Measurements from ENCODE around the gene UNC45A. TPM values are rescaled to one million over a fixed set of nuclear protein-coding genes. Genes with fewer than 3 reads are reported as not detected.
"Not testable (repeated sequence)": the region's sequence is repeated elsewhere in the genome, so short reads cannot be mapped to it uniquely, and the experiment has no call there.

Gene UNC45A
- total RNA-seq, 4 donors from 2014 or later = 42.8 to 89.5 (median 65.4) TPM

DNA sequence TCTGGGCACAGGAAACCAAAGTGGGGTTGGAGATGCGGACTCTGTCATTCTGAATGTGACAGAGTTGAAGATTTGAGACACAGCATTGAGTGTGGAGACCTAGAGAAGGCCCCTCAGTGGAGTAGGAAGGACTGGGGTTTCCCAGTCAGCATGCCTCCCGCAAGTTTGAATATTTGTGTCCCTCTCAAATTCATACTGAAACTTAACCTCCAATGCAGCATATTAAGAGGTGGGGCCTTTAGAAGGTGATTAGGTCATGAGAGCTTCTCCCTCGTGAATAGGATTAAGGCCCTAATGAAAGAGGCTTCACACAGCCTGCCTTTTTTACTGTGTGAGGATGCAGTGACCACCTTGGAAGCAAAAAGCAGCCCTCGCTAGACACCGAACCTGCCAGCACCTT is 10.7 kb upstream of the UNC45A start:
- TF ChIP-seq CTCF (IDR thresholded peaks at IDR 0.05) = no peak
- no peak for TF ChIP-seq POLR2A (IDR thresholded peaks at IDR 0.05)
- no peak for DNase-seq
- Histone ChIP-seq H3K4me1 (no peaks in the 10 kb centered on the region), H3K9me3 (no peaks in the 10 kb centered on the region), H3K27ac (no peak overlapping the region), H3K27me3 (no peaks in the 10 kb centered on the region), H3K36me3 (no peaks in the 10 kb centered on the region), H3K4me3 (no peak overlapping the region)
- intact Hi-C loops (cut with DNase I; ENCODE audit: low total_unique reads) = no loop called here

DNA sequence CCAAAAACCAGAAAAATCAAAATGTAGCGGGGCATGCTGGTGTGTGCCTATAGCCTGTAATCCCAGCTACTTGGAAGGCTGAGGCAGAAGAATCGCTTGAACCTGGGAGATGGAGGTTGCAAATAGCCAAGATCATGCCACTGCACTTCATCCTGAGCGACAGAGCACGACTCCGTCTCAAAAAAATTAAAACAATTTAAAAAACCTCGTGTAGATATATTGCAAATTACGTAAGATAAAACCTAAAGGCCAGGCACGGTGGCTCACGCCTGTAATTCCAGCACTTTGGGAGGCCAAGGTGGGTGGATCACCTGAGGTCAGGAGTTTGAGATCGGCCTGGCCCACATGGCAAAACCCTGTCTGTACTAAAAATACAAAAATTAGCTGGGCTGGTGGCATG is 8.3 kb upstream of the UNC45A start:
- H3K4me1 ChIP-seq; H3K4me3 ChIP-seq; H3K27ac ChIP-seq; H3K27me3 ChIP-seq; DNase-seq; intact Hi-C loops (cut with DNase I; ENCODE audit: low total_unique reads); H3K36me3 ChIP-seq; H3K9me3 ChIP-seq: not testable (repeated sequence)

DNA sequence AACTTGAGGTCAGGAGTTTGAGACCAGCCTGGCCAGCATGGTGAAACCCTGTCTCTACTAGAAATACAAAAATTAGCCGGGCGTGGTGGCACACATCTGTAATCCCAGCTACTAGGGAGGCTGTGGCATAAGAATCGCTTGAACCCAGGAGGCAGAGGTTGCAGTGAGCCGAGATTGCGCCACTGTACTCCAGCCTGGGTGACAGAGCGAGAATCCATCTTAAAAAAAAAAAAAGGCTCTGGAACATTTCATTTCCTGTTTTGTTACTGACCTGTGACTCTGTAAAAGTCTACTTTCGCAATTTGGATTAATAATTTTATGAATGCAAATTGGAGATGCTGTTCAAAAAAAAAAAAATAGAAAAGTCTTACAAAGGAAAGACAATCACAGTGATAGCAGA is 7.0 kb upstream of the UNC45A start:
- DNase-seq; intact Hi-C loops (cut with DNase I; ENCODE audit: low total_unique reads); H3K36me3 ChIP-seq; H3K4me3 ChIP-seq; H3K27ac ChIP-seq; H3K9me3 ChIP-seq; H3K27me3 ChIP-seq: not testable (repeated sequence)
- H3K4me1 ChIP-seq = peaks cover 0 to 12% of the 10 kb centered on the region in 2 donors

- peak overlapping the region; percentile 85 to 89 for H3K27ac ChIP-seq
- H3K36me3 ChIP-seq = no peaks in the 10 kb centered on the region
- no peak for DNase-seq
- no peak for TF ChIP-seq CTCF (IDR thresholded peaks at IDR 0.05)
- H3K4me3 ChIP-seq = peak overlapping the region; percentile 47 to 52
- H3K4me1 ChIP-seq = peaks cover 0 to 12% of the 10 kb centered on the region in 2 donors
- intact Hi-C loops (cut with DNase I; ENCODE audit: low total_unique reads) = no loop called here
- no peaks in the 10 kb centered on the region for H3K27me3 ChIP-seq
- no peaks in the 10 kb centered on the region for H3K9me3 ChIP-seq
Observed at GRCh38 chr15:90929246-90930019, 5.7 kb upstream of the UNC45A start.

DNA sequence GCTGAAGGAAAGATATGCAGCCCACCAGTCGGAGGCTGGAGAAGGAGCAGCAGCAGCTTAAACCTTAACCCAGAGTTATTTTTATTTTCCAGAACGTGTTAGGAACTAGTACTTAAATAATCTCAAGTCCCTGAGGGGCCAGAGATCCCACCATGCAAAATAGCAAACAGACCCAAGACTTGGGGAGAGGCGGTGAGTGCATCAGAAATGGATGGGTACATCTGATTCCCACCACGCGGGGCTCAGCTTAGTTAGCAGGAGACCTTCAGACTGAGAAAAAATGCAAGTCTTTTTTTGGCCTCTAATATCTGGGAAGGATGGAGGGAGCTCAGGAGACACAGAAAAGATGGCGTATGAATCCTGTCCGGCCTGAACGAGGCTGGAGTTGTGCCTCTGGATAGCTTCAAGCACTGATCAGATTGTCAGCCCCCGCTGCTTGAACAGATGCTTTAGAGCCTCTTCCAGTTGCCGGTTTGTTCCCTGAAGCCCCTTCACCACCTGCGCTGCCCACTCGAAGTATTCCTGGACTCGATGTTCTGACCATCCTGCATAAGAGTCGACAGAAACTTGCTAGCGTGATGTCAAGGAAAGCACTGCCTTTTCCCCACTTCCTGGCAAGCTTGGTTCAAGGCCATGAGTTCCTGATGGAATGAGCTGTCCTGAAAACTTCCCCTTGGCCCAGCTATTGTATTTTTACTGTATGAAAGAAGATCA is 4.1 kb upstream of the UNC45A start:
- intact Hi-C loops (cut with DNase I; ENCODE audit: low total_unique reads) = no loop called here
- Histone ChIP-seq H3K9me3 (no peaks in the 10 kb centered on the region), H3K27ac (peak overlapping the region; percentile 85 to 89), H3K4me3 (peak overlapping the region; percentile 47 to 52), H3K27me3 (no peaks in the 10 kb centered on the region), H3K4me1 (peaks cover 0 to 12% of the 10 kb centered on the region in 2 donors), H3K36me3 (no peaks in the 10 kb centered on the region)
- TF ChIP-seq POLR2A (IDR thresholded peaks at IDR 0.05) (no peak), CTCF (IDR thresholded peaks at IDR 0.05) (no peak)
- DNase-seq = no peak

DNA sequence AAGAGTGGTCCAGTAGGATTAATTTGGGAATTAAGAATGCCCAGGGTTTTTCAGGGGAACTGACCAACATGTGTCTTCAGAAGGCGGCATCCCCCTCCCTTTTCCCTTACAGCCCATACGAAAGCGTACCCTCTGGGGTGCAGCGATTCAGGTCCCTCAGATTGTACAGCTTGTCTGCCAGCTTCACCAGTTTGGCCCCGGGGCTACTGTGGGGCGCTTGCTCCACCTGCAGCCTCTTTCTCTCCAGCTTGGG is 3.6 kb upstream of the UNC45A start:
- no peak for DNase-seq
- intact Hi-C loops (cut with DNase I; ENCODE audit: low total_unique reads) = no loop called here
- Histone ChIP-seq H3K27me3 (no peaks in the 10 kb centered on the region), H3K27ac (peak overlapping the region; percentile 85 to 89), H3K4me3 (peak overlapping the region in 1 of 2 donors; percentile 76), H3K9me3 (no peaks in the 10 kb centered on the region), H3K36me3 (no peaks in the 10 kb centered on the region), H3K4me1 (peaks cover 0 to 12% of the 10 kb centered on the region in 2 donors)
- TF ChIP-seq POLR2A (IDR thresholded peaks at IDR 0.05) = no peak
- no peak for TF ChIP-seq CTCF (IDR thresholded peaks at IDR 0.05)
